Measurements from ENCODE around the gene JMJD4. TPM values are rescaled to one million over a fixed set of nuclear protein-coding genes. Genes with fewer than 3 reads are reported as not detected.

Gene JMJD4
- total RNA-seq, 1 experiment from 2014 or later: 24.4 TPM

DNA sequence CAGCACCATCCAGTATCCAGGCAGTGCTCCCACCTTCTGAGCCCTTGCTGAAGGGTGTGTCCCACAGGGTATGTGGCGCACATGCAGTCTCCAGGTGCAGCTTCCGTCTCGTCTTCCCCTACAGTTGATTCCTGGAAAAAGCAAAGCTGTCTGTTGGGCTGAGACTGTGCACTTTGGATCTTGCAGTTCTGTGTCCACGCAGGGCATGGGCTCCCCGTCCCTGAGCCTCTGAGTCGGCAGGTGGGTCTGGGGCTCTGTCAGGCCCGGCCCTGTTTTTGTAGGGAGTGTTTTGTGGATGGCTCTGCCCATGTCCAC lies 33.0 kb upstream of the JMJD4 start:
- Histone ChIP-seq H3K4me1 (ENCODE audit: insufficient read depth, low read length) (no peaks in the 10 kb centered on the region), H2BK20ac (ENCODE audit: low read depth, low read length, poor library complexity, severe bottlenecking) (no peak overlapping the region), H4K5ac (ENCODE audit: insufficient read length, low read depth, low read length) (no peak overlapping the region), H3K27me3 (ENCODE audit: insufficient read depth, low read length) (no peaks in the 10 kb centered on the region), H2AK5ac (ENCODE audit: insufficient read length, low read length) (no peak overlapping the region), H2BK12ac (ENCODE audit: insufficient read length, low read depth, low read length) (no peak overlapping the region), H3K79me1 (ENCODE audit: insufficient read depth, low read depth, low read length, poor library complexity, severe bottlenecking) (peaks cover 2% of the 10 kb centered on the region), H2BK5ac (ENCODE audit: insufficient read length, low read length) (no peak overlapping the region), H3K27ac (ENCODE audit: insufficient read length, low read depth, low read length) (no peak overlapping the region), H4K91ac (ENCODE audit: insufficient read length, low read depth, low read length) (no peak overlapping the region), H3K4ac (ENCODE audit: low read depth, low read length) (no peak overlapping the region), H2BK15ac (ENCODE audit: low read depth, low read length) (no peak overlapping the region), H2BK120ac (ENCODE audit: low read depth, low read length, poor library complexity, severe bottlenecking) (no peak overlapping the region), H2AFZ (ENCODE audit: low read length) (no peak overlapping the region), H3K23ac (ENCODE audit: insufficient read length, low read depth, low read length) (no peak overlapping the region), H4K8ac (replicated peaks; ENCODE audit: insufficient read length, low read depth, low read length) (no peak overlapping the region), H3K9me3 (ENCODE audit: control insufficient read depth, low read depth, low read length) (no peaks in the 10 kb centered on the region), H3K56ac (ENCODE audit: insufficient read length, low read depth, low read length) (no peak overlapping the region), H4K20me1 (ENCODE audit: control insufficient read depth, insufficient read depth, insufficient read length) (no peaks in the 10 kb centered on the region), H3T11ph (ENCODE audit: low read length) (no peak overlapping the region), H3K14ac (ENCODE audit: insufficient read depth, low read length) (no peak overlapping the region), H3K23me2 (ENCODE audit: insufficient read length, low read depth, low read length, poor library complexity, severe bottlenecking) (peaks cover 2% of the 10 kb centered on the region), H3K18ac (ENCODE audit: insufficient read length, low read depth, low read length) (no peak overlapping the region), H3K9ac (ENCODE audit: extremely low read depth, insufficient read length, low read length) (no peak overlapping the region), H3K4me2 (ENCODE audit: insufficient read depth, insufficient read length, low read length) (no peak overlapping the region), H3K79me2 (ENCODE audit: insufficient read depth, low read length) (no peaks in the 10 kb centered on the region)
- no CpG with 5 or more reads among the region's 7 CpGs for WGBS (ENCODE audit: extremely low coverage, insufficient read length, low lambda C conversion rate)
- Mint-ChIP-seq H3K27me3 (ENCODE audit: low read depth) (no peaks in the 10 kb centered on the region), H3K4me3 (no peak overlapping the region), H3K36me3 (ENCODE audit: insufficient read depth in 1 of 3, low read depth in 3 of 3) (peaks cover 24 to 58% (median 49%) of the 10 kb centered on the region in 3 experiments), H3K9me3 (no peaks in the 10 kb centered on the region), H3K4me1 (peaks cover 0 to 7% of the 10 kb centered on the region in 2 experiments; a peak in 2 of 4 replicates), H3K27ac (no peak overlapping the region)
- DNase-seq: no peak
- no peak for TF ChIP-seq CTCF (conservative IDR thresholded peaks at IDR 0.05)

Measured in H9 (cell line).